ENCODE measurements around the gene SPIB.

DNA sequence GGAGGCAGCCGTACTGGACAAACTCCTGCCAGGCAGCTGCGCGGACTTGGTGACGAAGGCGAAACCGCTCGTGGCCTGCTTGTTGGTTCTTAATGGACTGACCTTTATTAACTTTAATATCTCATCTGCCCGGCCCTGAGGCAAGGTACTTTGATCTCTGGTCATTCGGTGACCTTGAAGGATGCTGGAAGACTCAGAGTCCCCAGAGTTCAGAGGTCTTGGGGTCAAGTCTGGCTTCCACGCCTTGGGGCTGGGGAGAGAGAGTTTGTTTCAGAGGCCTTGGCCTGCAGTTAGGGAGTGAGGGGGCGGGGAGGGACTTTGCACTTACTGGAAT lies 47.9 kb downstream of the SPIB start:
- TF ChIP-seq ARNTL (CRISPR knock-in tag; IDR thresholded peaks at IDR 0.05; ENCODE audit: borderline replicate concordance, low read depth) (no peak), ZFP3 (CRISPR knock-in tag; IDR thresholded peaks at IDR 0.05) (no peak), BACH2 (CRISPR knock-in tag; IDR thresholded peaks at IDR 0.05; ENCODE audit: borderline replicate concordance) (no peak), TCF4 (CRISPR knock-in tag; IDR thresholded peaks at IDR 0.05; ENCODE audit: borderline replicate concordance) (no peak), ZFP30 (CRISPR knock-in tag; IDR thresholded peaks at IDR 0.05) (no peak), ZC3H10 (CRISPR knock-in tag; IDR thresholded peaks at IDR 0.05) (no peak), ESRRG (CRISPR knock-in tag; IDR thresholded peaks at IDR 0.05) (no peak), ZNF565 (CRISPR knock-in tag; conservative IDR thresholded peaks at IDR 0.05; ENCODE audit: low read depth) (no peak)
- TF ChIP-seq, protein P1, sequence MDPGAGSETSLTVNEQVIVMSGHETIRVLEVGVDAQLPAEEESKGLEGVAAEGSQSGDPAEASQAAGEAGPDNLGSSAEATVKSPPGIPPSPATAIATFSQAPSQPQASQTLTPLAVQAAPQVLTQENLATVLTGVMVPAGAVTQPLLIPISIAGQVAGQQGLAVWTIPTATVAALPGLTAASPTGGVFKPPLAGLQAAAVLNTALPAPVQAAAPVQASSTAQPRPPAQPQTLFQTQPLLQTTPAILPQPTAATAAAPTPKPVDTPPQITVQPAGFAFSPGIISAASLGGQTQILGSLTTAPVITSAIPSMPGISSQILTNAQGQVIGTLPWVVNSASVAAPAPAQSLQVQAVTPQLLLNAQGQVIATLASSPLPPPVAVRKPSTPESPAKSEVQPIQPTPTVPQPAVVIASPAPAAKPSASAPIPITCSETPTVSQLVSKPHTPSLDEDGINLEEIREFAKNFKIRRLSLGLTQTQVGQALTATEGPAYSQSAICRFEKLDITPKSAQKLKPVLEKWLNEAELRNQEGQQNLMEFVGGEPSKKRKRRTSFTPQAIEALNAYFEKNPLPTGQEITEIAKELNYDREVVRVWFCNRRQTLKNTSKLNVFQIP (CRISPR knock-in tag; IDR thresholded peaks at IDR 0.05; ENCODE audit: borderline replicate concordance, low read depth) = no peak
- TF ChIP-seq, protein P2, sequence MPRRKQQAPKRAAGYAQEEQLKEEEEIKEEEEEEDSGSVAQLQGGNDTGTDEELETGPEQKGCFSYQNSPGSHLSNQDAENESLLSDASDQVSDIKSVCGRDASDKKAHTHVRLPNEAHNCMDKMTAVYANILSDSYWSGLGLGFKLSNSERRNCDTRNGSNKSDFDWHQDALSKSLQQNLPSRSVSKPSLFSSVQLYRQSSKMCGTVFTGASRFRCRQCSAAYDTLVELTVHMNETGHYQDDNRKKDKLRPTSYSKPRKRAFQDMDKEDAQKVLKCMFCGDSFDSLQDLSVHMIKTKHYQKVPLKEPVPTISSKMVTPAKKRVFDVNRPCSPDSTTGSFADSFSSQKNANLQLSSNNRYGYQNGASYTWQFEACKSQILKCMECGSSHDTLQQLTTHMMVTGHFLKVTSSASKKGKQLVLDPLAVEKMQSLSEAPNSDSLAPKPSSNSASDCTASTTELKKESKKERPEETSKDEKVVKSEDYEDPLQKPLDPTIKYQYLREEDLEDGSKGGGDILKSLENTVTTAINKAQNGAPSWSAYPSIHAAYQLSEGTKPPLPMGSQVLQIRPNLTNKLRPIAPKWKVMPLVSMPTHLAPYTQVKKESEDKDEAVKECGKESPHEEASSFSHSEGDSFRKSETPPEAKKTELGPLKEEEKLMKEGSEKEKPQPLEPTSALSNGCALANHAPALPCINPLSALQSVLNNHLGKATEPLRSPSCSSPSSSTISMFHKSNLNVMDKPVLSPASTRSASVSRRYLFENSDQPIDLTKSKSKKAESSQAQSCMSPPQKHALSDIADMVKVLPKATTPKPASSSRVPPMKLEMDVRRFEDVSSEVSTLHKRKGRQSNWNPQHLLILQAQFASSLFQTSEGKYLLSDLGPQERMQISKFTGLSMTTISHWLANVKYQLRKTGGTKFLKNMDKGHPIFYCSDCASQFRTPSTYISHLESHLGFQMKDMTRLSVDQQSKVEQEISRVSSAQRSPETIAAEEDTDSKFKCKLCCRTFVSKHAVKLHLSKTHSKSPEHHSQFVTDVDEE (CRISPR knock-in tag; IDR thresholded peaks at IDR 0.05) = no peak
- TF ChIP-seq, protein P3, sequence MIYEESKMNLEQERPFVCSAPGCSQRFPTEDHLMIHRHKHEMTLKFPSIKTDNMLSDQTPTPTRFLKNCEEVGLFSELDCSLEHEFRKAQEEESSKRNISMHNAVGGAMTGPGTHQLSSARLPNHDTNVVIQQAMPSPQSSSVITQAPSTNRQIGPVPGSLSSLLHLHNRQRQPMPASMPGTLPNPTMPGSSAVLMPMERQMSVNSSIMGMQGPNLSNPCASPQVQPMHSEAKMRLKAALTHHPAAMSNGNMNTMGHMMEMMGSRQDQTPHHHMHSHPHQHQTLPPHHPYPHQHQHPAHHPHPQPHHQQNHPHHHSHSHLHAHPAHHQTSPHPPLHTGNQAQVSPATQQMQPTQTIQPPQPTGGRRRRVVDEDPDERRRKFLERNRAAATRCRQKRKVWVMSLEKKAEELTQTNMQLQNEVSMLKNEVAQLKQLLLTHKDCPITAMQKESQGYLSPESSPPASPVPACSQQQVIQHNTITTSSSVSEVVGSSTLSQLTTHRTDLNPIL (CRISPR knock-in tag; IDR thresholded peaks at IDR 0.05; ENCODE audit: low read depth) = no peak
- TF ChIP-seq, protein P4, sequence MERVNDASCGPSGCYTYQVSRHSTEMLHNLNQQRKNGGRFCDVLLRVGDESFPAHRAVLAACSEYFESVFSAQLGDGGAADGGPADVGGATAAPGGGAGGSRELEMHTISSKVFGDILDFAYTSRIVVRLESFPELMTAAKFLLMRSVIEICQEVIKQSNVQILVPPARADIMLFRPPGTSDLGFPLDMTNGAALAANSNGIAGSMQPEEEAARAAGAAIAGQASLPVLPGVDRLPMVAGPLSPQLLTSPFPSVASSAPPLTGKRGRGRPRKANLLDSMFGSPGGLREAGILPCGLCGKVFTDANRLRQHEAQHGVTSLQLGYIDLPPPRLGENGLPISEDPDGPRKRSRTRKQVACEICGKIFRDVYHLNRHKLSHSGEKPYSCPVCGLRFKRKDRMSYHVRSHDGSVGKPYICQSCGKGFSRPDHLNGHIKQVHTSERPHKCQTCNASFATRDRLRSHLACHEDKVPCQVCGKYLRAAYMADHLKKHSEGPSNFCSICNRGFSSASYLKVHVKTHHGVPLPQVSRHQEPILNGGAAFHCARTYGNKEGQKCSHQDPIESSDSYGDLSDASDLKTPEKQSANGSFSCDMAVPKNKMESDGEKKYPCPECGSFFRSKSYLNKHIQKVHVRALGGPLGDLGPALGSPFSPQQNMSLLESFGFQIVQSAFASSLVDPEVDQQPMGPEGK (CRISPR knock-in tag; IDR thresholded peaks at IDR 0.05; ENCODE audit: borderline replicate concordance) = no peak
